ENCODE data around the gene URB2. TPM values are rescaled to one million over a fixed set of nuclear protein-coding genes. Genes with fewer than 3 reads are reported as not detected.

The URB2 gene
- 8.1 and 10.4 TPM in 2 replicates for total RNA-seq

GRCh38 chr1:229625915-229626831 is at the start of gene URB2, which contains the start of gene TAF5L:
Gene URB2, plus strand, starts transcription at chr1:229626247. Its CDS starts 1,387 bp downstream, at chr1:229627634.
Gene TAF5L, minus strand, starts transcription at chr1:229626122. Its CDS starts 11,640 bp downstream, at chr1:229614482.

Other genes starting within 250 kb of the URB2 start
- gene ACTA1, start 192.2 kb upstream of the URB2 start, total RNA-seq, result not detected in 2 replicates
- 24.2 and 27.9 TPM in 2 replicates for gene NUP133, start 117.9 kb upstream of the URB2 start, total RNA-seq
- 14.5 and 16.9 TPM in 2 replicates for gene ABCB10, start 67.5 kb upstream of the URB2 start, total RNA-seq
- gene TAF5L, start 125 bp upstream of the URB2 start, total RNA-seq, result 12.2 and 14.1 TPM in 2 replicates